H9 (cell line): ENCODE measurements around the gene FRMD4B. TPM values are rescaled to one million over a fixed set of nuclear protein-coding genes. Genes with fewer than 3 reads are reported as not detected.

ENCODE experiments used
- DNase-seq: peaks from one replicate; pipeline ENCODE4 v3.0.0-alpha.2; 2017
- H2AFZ ChIP-seq: one replicate; pipeline ENCODE4 v1.6.1; 2013; ENCODE audit warnings: mild to moderate bottlenecking, low read length, control low read depth, moderate library complexity
- H2AK5ac ChIP-seq: 2 replicates; pipeline ENCODE4 v1.6.1; 2013; ENCODE audit warnings: low read length, control low read depth, mixed read lengths; ENCODE audit not compliant: insufficient read length
- H2BK120ac ChIP-seq: one replicate; pipeline ENCODE4 v1.6.1; 2013; ENCODE audit warnings: low read depth, mild to moderate bottlenecking, low read length, control low read depth, inconsistent platforms; ENCODE audit not compliant: poor library complexity, severe bottlenecking
- H2BK12ac ChIP-seq: 2 replicates; pipeline ENCODE4 v1.6.1; 2013; ENCODE audit warnings: low read length, control low read depth, mixed read lengths, low read depth; ENCODE audit not compliant: insufficient read length
- H2BK15ac ChIP-seq: 2 replicates; pipeline ENCODE4 v1.6.1; 2013; ENCODE audit warnings: low read depth, low read length, control low read depth
- H2BK20ac ChIP-seq: one replicate; pipeline ENCODE4 v1.6.1; 2013; ENCODE audit warnings: low read depth, mild to moderate bottlenecking, low read length, control low read depth, inconsistent platforms; ENCODE audit not compliant: poor library complexity, severe bottlenecking
- H2BK5ac ChIP-seq: 2 replicates; pipeline ENCODE4 v1.6.1; 2013; ENCODE audit warnings: low read length, control low read depth, mixed read lengths; ENCODE audit not compliant: insufficient read length
- H3K14ac ChIP-seq: 2 replicates; pipeline ENCODE4 v1.6.1; 2013; ENCODE audit warnings: low read length, control low read depth; ENCODE audit not compliant: insufficient read depth
- H3K18ac ChIP-seq: 2 replicates; pipeline ENCODE4 v1.6.1; 2013; ENCODE audit warnings: low read depth, mild to moderate bottlenecking, mixed read lengths, low read length, control low read depth; ENCODE audit not compliant: insufficient read length
- H3K23ac ChIP-seq: 2 replicates; pipeline ENCODE4 v1.6.1; 2013; ENCODE audit warnings: low read length, control low read depth, mixed read lengths, low read depth; ENCODE audit not compliant: insufficient read length
- H3K23me2 ChIP-seq: 2 replicates; pipeline ENCODE4 v1.6.1; 2013; ENCODE audit warnings: low read depth, mild to moderate bottlenecking, mixed read lengths, low read length, control low read depth; ENCODE audit not compliant: insufficient read length, poor library complexity, severe bottlenecking
- H3K27ac ChIP-seq: 2 replicates; pipeline ENCODE4 v1.5.1; 2013; ENCODE audit warnings: low read length, control low read depth, mixed read lengths, low read depth; ENCODE audit not compliant: insufficient read length
- H3K27me3 ChIP-seq: 2 replicates; pipeline ENCODE4 v1.6.1; 2013; ENCODE audit warnings: low read length, control low read depth, inconsistent platforms; ENCODE audit not compliant: insufficient read depth
- H3K4ac ChIP-seq: 2 replicates; pipeline ENCODE4 v1.6.1; 2013; ENCODE audit warnings: low read depth, mild to moderate bottlenecking, control low read depth, inconsistent platforms, low read length, moderate library complexity
- H3K4me1 ChIP-seq: 2 replicates; pipeline ENCODE4 v1.6.1; 2013; ENCODE audit warnings: low read length, control low read depth, inconsistent platforms; ENCODE audit not compliant: insufficient read depth
- H3K4me2 ChIP-seq: 2 replicates; pipeline ENCODE4 v1.6.1; 2013; ENCODE audit warnings: low read length, control low read depth, mixed read lengths; ENCODE audit not compliant: insufficient read length, insufficient read depth
- H3K56ac ChIP-seq: 2 replicates; pipeline ENCODE4 v1.6.1; 2013; ENCODE audit warnings: low read depth, mild to moderate bottlenecking, mixed read lengths, low read length, control low read depth; ENCODE audit not compliant: insufficient read length
- H3K79me1 ChIP-seq: 2 replicates; pipeline ENCODE4 v1.6.1; 2013; ENCODE audit warnings: low read depth, mild to moderate bottlenecking, moderate library complexity, low read length, control low read depth, inconsistent platforms; ENCODE audit not compliant: insufficient read depth, poor library complexity, severe bottlenecking
- H3K79me2 ChIP-seq: 2 replicates; pipeline ENCODE4 v1.6.1; 2013; ENCODE audit warnings: low read length, control low read depth, inconsistent platforms; ENCODE audit not compliant: insufficient read depth
- H3K9ac ChIP-seq: 2 replicates; pipeline ENCODE4 v1.6.1; 2013; ENCODE audit warnings: low read length, control low read depth, mixed read lengths; ENCODE audit not compliant: insufficient read length; ENCODE audit errors: extremely low read depth
- H3K9me3 ChIP-seq: one replicate; pipeline ENCODE4 v1.6.1; 2013; ENCODE audit warnings: low read depth, low read length, inconsistent platforms; ENCODE audit not compliant: control insufficient read depth
- H3T11ph ChIP-seq: one replicate; pipeline ENCODE4 v1.6.1; 2013; ENCODE audit warnings: mild to moderate bottlenecking, low read length, control low read depth, inconsistent platforms
- H4K20me1 ChIP-seq: one replicate; pipeline ENCODE4 v1.6.1; 2013; ENCODE audit not compliant: control insufficient read depth, insufficient read length, insufficient read depth
- H4K5ac ChIP-seq: 2 replicates; pipeline ENCODE4 v1.6.1; 2013; ENCODE audit warnings: low read depth, mild to moderate bottlenecking, mixed read lengths, low read length, control low read depth; ENCODE audit not compliant: insufficient read length
- H4K8ac ChIP-seq: replicated peaks from 2 replicates; pipeline ENCODE4 v1.6.1; 2013; ENCODE audit warnings: low read length, control low read depth, mixed read lengths, low read depth; ENCODE audit not compliant: insufficient read length
- H4K91ac ChIP-seq: 2 replicates; pipeline ENCODE4 v1.6.1; 2013; ENCODE audit warnings: low read depth, mild to moderate bottlenecking, moderate library complexity, mixed read lengths, low read length, control low read depth; ENCODE audit not compliant: insufficient read length
- H3K27ac Mint-ChIP-seq, 3 experiments: 2 replicates in 2 of 3; 3 replicates in 1 of 3; pipeline ENCODE4 v1.8.0; 2020 to 2021; ENCODE audit warnings: mixed read lengths in 3 of 3, mild to moderate bottlenecking in 1 of 3, moderate library complexity in 1 of 3
- H3K27me3 Mint-ChIP-seq: 2 replicates; pipeline ENCODE4 v1.8.0; 2021; ENCODE audit warnings: low read depth, mild to moderate bottlenecking, moderate library complexity, mixed read lengths
- H3K36me3 Mint-ChIP-seq, 3 experiments: 2 replicates in 2 of 3; 3 replicates in 1 of 3; pipeline ENCODE4 v1.8.0; 2020 to 2021; ENCODE audit warnings: low read depth in 3 of 3, mixed read lengths in 3 of 3; ENCODE audit not compliant: insufficient read depth in 1 of 3
- H3K4me1 Mint-ChIP-seq, 2 experiments: 2 replicates each; pipeline ENCODE4 v1.8.0; 2020; ENCODE audit warnings: mixed read lengths in 2 of 2
- H3K4me3 Mint-ChIP-seq, 2 experiments: 2 replicates in 1 of 2; 3 replicates in 1 of 2; pipeline ENCODE4 v1.8.0; 2020 to 2021; ENCODE audit warnings: mild to moderate bottlenecking in 2 of 2, mixed read lengths in 2 of 2, moderate library complexity in 1 of 2
- H3K9me3 Mint-ChIP-seq, 2 experiments: 2 replicates in 1 of 2; 3 replicates in 1 of 2; pipeline ENCODE4 v1.8.0; 2020; ENCODE audit warnings: mild to moderate bottlenecking in 2 of 2, mixed read lengths in 2 of 2, moderate library complexity in 1 of 2
- CTCF ChIP-seq: fragments of 200-600 bp; sonication (generic); conservative IDR thresholded peaks from 3 replicates; pipeline ENCODE4 v1.8.0; 2021; ENCODE audit warnings: antibody characterized with exemption, mild to moderate bottlenecking
- WGBS: extraction: QIAGEN DNeasy Blood & Tissue Kit; methylation state at CpG from one replicate; pipeline ENCODE4 v1.1.7; 2013; ENCODE audit warnings: missing lambda C conversion rate, low lambda C conversion rate, mixed read lengths; ENCODE audit not compliant: insufficient read length; ENCODE audit errors: extremely low coverage; 5-methylcytosine and 5-hydroxymethylcytosine counted together
- total RNA-seq: library from RNA; stranded (reverse); gene quantifications from 2 replicates; pipeline ENCODE4 v1.2.1, GENCODE V29; 2021

Gene FRMD4B
- total RNA-seq, 1 experiment from 2014 or later, result 3.4 TPM

DNA sequence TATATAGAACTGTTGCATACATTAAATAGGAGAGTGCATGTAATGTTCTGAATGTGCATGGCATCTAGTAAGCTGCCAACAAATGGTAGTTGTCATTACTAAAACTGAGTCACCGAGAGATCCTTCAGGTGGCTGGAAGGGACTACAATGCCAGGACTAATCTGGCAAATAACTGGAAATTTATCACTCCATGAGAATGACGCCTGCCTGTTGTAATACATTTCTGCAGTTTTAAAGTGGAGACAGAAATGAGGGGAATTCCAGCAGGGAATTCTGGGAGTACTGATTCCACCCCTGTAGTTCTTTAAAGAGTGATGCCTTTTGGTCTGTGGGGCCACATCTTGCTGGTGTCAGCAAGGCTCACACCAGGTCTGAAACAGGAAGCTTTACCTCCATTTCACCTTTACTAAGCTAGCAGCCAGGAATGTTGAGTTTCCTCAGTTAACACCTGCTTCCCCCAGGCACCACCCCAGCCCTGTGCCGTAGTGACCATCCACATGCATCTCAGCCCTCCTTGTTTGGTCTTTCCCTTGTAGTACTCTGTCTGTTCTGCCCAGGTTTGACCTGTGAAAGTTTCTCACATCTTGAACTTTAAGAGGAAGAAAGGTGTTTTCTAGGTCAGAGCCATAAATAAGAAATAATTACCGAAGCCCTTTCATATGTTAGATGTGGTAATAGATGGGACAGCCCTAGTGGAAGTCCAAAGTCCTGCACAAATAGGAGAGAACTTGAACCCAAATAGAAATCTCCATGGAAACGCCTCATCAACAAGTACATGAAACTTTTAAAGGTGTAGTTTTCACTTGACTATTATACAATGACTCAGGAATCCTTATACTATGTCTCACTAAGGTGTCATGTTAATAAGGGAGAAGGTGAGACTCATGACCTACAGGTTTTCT, 206.8 kb downstream of the FRMD4B start:
- H3K4me2 ChIP-seq, result no peak overlapping the region
- H3K27ac Mint-ChIP-seq, result no peak overlapping the region

More for the DNA sequence above, 206.8 kb downstream of the FRMD4B start:
- Histone ChIP-seq H4K5ac (no peak overlapping the region), H2BK120ac (no peak overlapping the region), H3K27me3 (no peaks in the 10 kb centered on the region), H3K9me3 (no peaks in the 10 kb centered on the region), H2AK5ac (no peak overlapping the region), H2BK20ac (no peak overlapping the region), H3K23me2 (no peaks in the 10 kb centered on the region), H3K79me1 (no peaks in the 10 kb centered on the region), H3K4me1 (peaks cover 3% of the 10 kb centered on the region; the same call in 1 of the 2 replicates), H4K91ac (no peak overlapping the region), H3K23ac (no peak overlapping the region), H3K4ac (no peak overlapping the region), H2BK12ac (no peak overlapping the region), H4K8ac (no peak overlapping the region), H3K79me2 (no peaks in the 10 kb centered on the region), H2AFZ (no peak overlapping the region), H3K14ac (no peak overlapping the region), H3K56ac (no peak overlapping the region), H3K9ac (no peak overlapping the region), H2BK5ac (no peak overlapping the region), H2BK15ac (no peak overlapping the region), H4K20me1 (no peaks in the 10 kb centered on the region), H3K18ac (no peak overlapping the region), H3K27ac (no peak overlapping the region), H3T11ph (no peak overlapping the region)
- H3K27me3 Mint-ChIP-seq, result no peaks in the 10 kb centered on the region
- no peak for DNase-seq
- H3K4me3 Mint-ChIP-seq, result no peak overlapping the region
- WGBS, result no CpG with 5 or more reads among the region's 5 CpGs
- H3K4me1 Mint-ChIP-seq, result peaks cover 31 to 34% of the 10 kb centered on the region in 2 experiments
- peaks cover 8 to 21% (median 12%) of the 10 kb centered on the region in 3 experiments; a peak in 6 of 7 replicates for H3K36me3 Mint-ChIP-seq
- H3K9me3 Mint-ChIP-seq, result no peaks in the 10 kb centered on the region; a peak in 1 of 5 replicates
- no peak for TF ChIP-seq CTCF
